ENCODE results near the gene LIPC. TPM values are rescaled to one million over a fixed set of nuclear protein-coding genes. Genes with fewer than 3 reads are reported as not detected.
A peak's percentile ranks its signal among the peaks of the same experiment; 100 is the strongest.

Gene LIPC
- total and polyA plus RNA-seq, 2 experiments from 2014 or later, result not detected

- H3K27ac ChIP-seq (ENCODE audit: low read depth), result no peak overlapping the region
- no peak overlapping the region for H3K27ac Mint-ChIP-seq
- H3K4me3 ChIP-seq, result no peak overlapping the region
These were observed 35.4 kb downstream of the LIPC start for GRCh38 chr15:58467121-58467721.

More at GRCh38 chr15:58467121-58467721, 35.4 kb downstream of the LIPC start:
- peaks cover 4% of the 10 kb centered on the region; the same call in 1 of the 2 replicates for H3K4me1 ChIP-seq (ENCODE audit: insufficient read depth)
- Mint-ChIP-seq H3K27me3 (ENCODE audit: insufficient read depth, low read depth, poor library complexity) (peaks cover 6% of the 10 kb centered on the region), H3K4me3 (no peak overlapping the region), H3K9me3 (no peaks in the 10 kb centered on the region), H3K36me3 (ENCODE audit: low read depth) (no peaks in the 10 kb centered on the region), H3K4me1 (peaks cover 13% of the 10 kb centered on the region)
- H3K79me2 ChIP-seq (replicated peaks; ENCODE audit: insufficient read depth), result no peaks in the 10 kb centered on the region
- no peak for ATAC-seq
- H3K4me2 ChIP-seq, result no peak overlapping the region
- peak overlapping the region; percentile 87 for H2AFZ ChIP-seq
- H4K20me1 ChIP-seq (replicated peaks; ENCODE audit: insufficient read depth), result no peaks in the 10 kb centered on the region
- no peaks in the 10 kb centered on the region for H3K36me3 ChIP-seq (ENCODE audit: insufficient read depth)
- DNase-seq (ENCODE audit: low spot score), result no peak
- no peaks in the 10 kb centered on the region for H3F3A ChIP-seq (replicated peaks; ENCODE audit: low read depth)
- peaks cover 9% of the 10 kb centered on the region for H3K9me2 ChIP-seq (ENCODE audit: insufficient read depth)
- TF ChIP-seq JUNB (IDR thresholded peaks at IDR 0.05; ENCODE audit: unreplicated experiment) (no peak), POLR2AphosphoS5 (IDR thresholded peaks at IDR 0.05; ENCODE audit: low read depth) (no peak), ZNF114 (CRISPR knock-in tag; IDR thresholded peaks at IDR 0.05) (no peak), CREB1 (CRISPR knock-in tag; IDR thresholded peaks at IDR 0.05; ENCODE audit: low read depth) (no peak), ZNF331 (CRISPR knock-in tag; IDR thresholded peaks at IDR 0.05; ENCODE audit: low read depth) (no peak), EZH2 (IDR thresholded peaks at IDR 0.05; ENCODE audit: low read depth, unreplicated experiment) (no peak), STAT1 (IDR thresholded peaks at IDR 0.05; ENCODE audit: unreplicated experiment) (no peak)
- TF ChIP-seq, protein P1, sequence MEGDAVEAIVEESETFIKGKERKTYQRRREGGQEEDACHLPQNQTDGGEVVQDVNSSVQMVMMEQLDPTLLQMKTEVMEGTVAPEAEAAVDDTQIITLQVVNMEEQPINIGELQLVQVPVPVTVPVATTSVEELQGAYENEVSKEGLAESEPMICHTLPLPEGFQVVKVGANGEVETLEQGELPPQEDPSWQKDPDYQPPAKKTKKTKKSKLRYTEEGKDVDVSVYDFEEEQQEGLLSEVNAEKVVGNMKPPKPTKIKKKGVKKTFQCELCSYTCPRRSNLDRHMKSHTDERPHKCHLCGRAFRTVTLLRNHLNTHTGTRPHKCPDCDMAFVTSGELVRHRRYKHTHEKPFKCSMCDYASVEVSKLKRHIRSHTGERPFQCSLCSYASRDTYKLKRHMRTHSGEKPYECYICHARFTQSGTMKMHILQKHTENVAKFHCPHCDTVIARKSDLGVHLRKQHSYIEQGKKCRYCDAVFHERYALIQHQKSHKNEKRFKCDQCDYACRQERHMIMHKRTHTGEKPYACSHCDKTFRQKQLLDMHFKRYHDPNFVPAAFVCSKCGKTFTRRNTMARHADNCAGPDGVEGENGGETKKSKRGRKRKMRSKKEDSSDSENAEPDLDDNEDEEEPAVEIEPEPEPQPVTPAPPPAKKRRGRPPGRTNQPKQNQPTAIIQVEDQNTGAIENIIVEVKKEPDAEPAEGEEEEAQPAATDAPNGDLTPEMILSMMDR (conservative IDR thresholded peaks at IDR 0.05; ENCODE audit: low read depth in 2 of 2), result no peak
- TF ChIP-seq, protein P2, sequence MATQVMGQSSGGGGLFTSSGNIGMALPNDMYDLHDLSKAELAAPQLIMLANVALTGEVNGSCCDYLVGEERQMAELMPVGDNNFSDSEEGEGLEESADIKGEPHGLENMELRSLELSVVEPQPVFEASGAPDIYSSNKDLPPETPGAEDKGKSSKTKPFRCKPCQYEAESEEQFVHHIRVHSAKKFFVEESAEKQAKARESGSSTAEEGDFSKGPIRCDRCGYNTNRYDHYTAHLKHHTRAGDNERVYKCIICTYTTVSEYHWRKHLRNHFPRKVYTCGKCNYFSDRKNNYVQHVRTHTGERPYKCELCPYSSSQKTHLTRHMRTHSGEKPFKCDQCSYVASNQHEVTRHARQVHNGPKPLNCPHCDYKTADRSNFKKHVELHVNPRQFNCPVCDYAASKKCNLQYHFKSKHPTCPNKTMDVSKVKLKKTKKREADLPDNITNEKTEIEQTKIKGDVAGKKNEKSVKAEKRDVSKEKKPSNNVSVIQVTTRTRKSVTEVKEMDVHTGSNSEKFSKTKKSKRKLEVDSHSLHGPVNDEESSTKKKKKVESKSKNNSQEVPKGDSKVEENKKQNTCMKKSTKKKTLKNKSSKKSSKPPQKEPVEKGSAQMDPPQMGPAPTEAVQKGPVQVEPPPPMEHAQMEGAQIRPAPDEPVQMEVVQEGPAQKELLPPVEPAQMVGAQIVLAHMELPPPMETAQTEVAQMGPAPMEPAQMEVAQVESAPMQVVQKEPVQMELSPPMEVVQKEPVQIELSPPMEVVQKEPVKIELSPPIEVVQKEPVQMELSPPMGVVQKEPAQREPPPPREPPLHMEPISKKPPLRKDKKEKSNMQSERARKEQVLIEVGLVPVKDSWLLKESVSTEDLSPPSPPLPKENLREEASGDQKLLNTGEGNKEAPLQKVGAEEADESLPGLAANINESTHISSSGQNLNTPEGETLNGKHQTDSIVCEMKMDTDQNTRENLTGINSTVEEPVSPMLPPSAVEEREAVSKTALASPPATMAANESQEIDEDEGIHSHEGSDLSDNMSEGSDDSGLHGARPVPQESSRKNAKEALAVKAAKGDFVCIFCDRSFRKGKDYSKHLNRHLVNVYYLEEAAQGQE (IDR thresholded peaks at IDR 0.05; ENCODE audit: unreplicated experiment), result no peak
- TF ChIP-seq, protein P3, sequence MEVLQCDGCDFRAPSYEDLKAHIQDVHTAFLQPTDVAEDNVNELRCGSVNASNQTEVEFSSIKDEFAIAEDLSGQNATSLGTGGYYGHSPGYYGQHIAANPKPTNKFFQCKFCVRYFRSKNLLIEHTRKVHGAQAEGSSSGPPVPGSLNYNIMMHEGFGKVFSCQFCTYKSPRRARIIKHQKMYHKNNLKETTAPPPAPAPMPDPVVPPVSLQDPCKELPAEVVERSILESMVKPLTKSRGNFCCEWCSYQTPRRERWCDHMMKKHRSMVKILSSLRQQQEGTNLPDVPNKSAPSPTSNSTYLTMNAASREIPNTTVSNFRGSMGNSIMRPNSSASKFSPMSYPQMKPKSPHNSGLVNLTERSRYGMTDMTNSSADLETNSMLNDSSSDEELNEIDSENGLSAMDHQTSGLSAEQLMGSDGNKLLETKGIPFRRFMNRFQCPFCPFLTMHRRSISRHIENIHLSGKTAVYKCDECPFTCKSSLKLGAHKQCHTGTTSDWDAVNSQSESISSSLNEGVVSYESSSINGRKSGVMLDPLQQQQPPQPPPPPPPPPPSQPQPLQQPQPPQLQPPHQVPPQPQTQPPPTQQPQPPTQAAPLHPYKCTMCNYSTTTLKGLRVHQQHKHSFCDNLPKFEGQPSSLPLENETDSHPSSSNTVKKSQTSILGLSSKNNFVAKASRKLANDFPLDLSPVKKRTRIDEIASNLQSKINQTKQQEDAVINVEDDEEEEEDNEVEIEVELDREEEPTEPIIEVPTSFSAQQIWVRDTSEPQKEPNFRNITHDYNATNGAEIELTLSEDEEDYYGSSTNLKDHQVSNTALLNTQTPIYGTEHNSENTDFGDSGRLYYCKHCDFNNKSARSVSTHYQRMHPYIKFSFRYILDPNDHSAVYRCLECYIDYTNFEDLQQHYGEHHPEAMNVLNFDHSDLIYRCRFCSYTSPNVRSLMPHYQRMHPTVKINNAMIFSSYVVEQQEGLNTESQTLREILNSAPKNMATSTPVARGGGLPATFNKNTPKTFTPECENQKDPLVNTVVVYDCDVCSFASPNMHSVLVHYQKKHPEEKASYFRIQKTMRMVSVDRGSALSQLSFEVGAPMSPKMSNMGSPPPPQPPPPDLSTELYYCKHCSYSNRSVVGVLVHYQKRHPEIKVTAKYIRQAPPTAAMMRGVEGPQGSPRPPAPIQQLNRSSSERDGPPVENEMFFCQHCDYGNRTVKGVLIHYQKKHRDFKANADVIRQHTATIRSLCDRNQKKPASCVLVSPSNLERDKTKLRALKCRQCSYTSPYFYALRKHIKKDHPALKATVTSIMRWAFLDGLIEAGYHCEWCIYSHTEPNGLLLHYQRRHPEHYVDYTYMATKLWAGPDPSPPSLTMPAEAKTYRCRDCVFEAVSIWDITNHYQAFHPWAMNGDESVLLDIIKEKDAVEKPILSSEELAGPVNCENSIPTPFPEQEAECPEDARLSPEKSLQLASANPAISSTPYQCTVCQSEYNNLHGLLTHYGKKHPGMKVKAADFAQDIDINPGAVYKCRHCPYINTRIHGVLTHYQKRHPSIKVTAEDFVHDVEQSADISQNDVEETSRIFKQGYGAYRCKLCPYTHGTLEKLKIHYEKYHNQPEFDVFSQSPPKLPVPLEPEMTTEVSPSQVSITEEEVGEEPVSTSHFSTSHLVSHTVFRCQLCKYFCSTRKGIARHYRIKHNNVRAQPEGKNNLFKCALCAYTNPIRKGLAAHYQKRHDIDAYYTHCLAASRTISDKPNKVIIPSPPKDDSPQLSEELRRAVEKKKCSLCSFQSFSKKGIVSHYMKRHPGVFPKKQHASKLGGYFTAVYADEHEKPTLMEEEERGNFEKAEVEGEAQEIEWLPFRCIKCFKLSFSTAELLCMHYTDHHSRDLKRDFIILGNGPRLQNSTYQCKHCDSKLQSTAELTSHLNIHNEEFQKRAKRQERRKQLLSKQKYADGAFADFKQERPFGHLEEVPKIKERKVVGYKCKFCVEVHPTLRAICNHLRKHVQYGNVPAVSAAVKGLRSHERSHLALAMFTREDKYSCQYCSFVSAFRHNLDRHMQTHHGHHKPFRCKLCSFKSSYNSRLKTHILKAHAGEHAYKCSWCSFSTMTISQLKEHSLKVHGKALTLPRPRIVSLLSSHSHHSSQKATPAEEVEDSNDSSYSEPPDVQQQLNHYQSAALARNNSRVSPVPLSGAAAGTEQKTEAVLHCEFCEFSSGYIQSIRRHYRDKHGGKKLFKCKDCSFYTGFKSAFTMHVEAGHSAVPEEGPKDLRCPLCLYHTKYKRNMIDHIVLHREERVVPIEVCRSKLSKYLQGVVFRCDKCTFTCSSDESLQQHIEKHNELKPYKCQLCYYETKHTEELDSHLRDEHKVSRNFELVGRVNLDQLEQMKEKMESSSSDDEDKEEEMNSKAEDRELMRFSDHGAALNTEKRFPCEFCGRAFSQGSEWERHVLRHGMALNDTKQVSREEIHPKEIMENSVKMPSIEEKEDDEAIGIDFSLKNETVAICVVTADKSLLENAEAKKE (CRISPR knock-in tag; IDR thresholded peaks at IDR 0.05), result no peak
- no peaks in the 10 kb centered on the region for H3K27me3 ChIP-seq (ENCODE audit: insufficient read depth)
